LNCaP clone FGC (cell line): ENCODE results near the gene KAT6B.

ENCODE experiments used
- DNase-seq: peaks from one replicate; pipeline ENCODE4 v3.0.0-alpha.2; 2011; ENCODE audit warnings: low read depth
- H3K4me3 ChIP-seq: 2 replicates; pipeline ENCODE4 v1.5.1; 2011; ENCODE audit warnings: mild to moderate bottlenecking, low read depth, low read length, control low read depth
- CTCF ChIP-seq: IDR thresholded peaks from 2 replicates; pipeline ENCODE4 v1.5.1; 2012; ENCODE audit warnings: mild to moderate bottlenecking; ENCODE audit not compliant: control insufficient read depth, insufficient read depth; ENCODE audit errors: extremely low read depth

KAT6B gene

GRCh38 chr10:74901867-74902450, 75.6 kb downstream of the KAT6B start:
- TF ChIP-seq CTCF: no peak
- DNase-seq: no peak
- no peak overlapping the region for H3K4me3 ChIP-seq

GRCh38 chr10:74903491-74903890, 77.1 kb downstream of the KAT6B start:
- no peak overlapping the region for H3K4me3 ChIP-seq
- TF ChIP-seq CTCF: no peak

GRCh38 chr10:74906611-74907198, 80.3 kb downstream of the KAT6B start:
- no peak overlapping the region for H3K4me3 ChIP-seq
- DNase-seq: no peak
- TF ChIP-seq CTCF: no peak

More at GRCh38 chr10:74903491-74903890, 77.1 kb downstream of the KAT6B start:
- DNase-seq: no peak

- H3K4me3 ChIP-seq: no peak overlapping the region
- no peak for TF ChIP-seq CTCF
- DNase-seq: no peak
Observed at GRCh38 chr10:74909670-74910069, 83.3 kb downstream of the KAT6B start.

- no peak for DNase-seq
- no peak for TF ChIP-seq CTCF
- H3K4me3 ChIP-seq: no peak overlapping the region
Observed at GRCh38 chr10:74910241-74910975, 84.0 kb downstream of the KAT6B start.

- no peak for TF ChIP-seq CTCF
- DNase-seq: no peak
- H3K4me3 ChIP-seq: no peak overlapping the region
Observed at GRCh38 chr10:74910976-74911350, 84.6 kb downstream of the KAT6B start.

- no peak overlapping the region for H3K4me3 ChIP-seq
- no peak for DNase-seq
- no peak for TF ChIP-seq CTCF
Observed at GRCh38 chr10:74912182-74912581, 85.8 kb downstream of the KAT6B start.
